Measurements from ENCODE around the gene RBM4. TPM values are rescaled to one million over a fixed set of nuclear protein-coding genes. Genes with fewer than 3 reads are reported as not detected.

Gene RBM4
- total RNA-seq, 1 donor = 73.8 TPM

DNA sequence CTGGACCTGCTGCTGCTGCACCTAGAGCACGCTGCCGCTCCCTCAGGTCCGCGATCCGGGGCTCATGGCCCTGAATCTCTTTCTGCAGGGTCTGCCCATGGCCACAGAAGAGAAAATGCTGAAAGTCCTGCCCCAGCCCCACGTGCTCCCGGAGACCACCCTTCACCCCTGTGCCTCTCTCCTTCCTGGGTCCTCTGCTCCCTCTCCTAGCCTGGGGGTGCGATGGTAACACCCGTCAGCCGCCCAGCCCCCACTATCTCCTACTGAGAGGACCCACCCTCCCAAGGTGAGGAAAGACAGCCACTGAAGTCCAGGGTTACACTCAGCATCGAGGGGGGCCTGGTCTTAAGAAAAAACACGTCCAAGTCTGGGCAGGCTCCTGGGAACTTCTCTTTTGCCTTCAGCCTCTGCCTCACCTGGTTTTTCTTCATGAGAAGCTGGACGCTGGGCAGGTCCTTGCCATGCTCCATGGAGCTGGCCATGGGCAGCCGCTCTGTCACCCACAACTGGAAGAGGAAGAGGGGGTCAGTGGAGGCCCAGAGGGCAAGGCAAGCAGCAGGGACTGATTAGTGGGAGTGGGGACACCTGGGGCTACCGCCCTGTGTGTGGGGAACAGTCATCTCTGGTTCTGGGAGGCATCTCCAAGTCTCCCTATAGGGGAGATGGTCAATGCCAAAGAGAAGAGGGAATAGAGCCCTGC is 55.0 kb downstream of the RBM4 start:
- H3K4me3 ChIP-seq (ENCODE audit: low read depth, low read length) = no peak overlapping the region
- TF ChIP-seq, protein P1, sequence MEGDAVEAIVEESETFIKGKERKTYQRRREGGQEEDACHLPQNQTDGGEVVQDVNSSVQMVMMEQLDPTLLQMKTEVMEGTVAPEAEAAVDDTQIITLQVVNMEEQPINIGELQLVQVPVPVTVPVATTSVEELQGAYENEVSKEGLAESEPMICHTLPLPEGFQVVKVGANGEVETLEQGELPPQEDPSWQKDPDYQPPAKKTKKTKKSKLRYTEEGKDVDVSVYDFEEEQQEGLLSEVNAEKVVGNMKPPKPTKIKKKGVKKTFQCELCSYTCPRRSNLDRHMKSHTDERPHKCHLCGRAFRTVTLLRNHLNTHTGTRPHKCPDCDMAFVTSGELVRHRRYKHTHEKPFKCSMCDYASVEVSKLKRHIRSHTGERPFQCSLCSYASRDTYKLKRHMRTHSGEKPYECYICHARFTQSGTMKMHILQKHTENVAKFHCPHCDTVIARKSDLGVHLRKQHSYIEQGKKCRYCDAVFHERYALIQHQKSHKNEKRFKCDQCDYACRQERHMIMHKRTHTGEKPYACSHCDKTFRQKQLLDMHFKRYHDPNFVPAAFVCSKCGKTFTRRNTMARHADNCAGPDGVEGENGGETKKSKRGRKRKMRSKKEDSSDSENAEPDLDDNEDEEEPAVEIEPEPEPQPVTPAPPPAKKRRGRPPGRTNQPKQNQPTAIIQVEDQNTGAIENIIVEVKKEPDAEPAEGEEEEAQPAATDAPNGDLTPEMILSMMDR (IDR thresholded peaks at IDR 0.05; ENCODE audit: insufficient read depth, low read length) = no peak
- DNase-seq (ENCODE audit: low read depth) = no peak

DNA sequence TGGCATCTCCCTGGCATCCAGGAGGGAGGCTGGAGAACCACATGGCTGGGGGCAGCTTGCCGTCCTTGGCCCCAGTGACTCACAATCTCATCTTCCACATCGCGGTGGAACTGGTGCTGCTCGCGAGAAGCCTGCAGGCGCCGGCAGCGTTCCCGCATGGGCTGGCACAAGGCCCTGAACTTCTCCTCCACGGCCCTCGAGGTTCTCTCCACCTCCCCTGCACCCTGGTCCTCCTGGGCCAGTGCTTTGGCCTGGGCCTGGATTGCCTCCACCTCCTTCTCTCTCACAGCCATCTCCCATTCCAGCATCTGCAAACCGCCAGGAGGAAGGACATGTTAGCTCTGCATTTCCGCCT is 55.5 kb downstream of the RBM4 start:
- DNase-seq (ENCODE audit: low read depth) = no peak
- TF ChIP-seq, protein P1 (IDR thresholded peaks at IDR 0.05; ENCODE audit: insufficient read depth, low read length) = no peak
- H3K4me3 ChIP-seq (ENCODE audit: low read depth, low read length) = no peak overlapping the region

DNA sequence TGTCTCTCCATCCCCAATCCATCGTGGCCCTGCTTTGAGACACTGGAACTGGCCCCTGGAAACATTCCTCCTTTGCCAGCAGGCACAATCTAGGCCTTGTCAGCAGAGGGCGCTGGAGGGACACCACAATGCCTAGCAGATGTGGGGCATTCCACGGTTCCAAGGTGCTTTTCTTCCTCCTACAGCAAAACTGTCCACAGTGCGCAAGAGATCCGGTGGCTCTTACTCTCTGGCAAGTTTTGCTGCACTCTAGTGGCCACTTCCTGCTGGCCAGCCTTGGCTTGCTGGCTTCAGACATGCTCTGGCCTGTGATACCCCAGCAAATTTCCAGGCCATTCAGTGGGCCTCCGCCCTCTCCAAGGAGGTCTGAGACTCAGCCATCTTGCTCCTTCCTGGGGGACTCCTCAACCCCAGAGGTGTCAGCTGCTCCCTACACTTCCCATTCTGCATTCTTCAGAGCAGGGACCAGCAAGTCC is 56.3 kb downstream of the RBM4 start:
- TF ChIP-seq, protein P1 (IDR thresholded peaks at IDR 0.05; ENCODE audit: insufficient read depth, low read length) = peak; percentile 88
- H3K4me3 ChIP-seq (ENCODE audit: low read depth, low read length) = no peak overlapping the region
- peak; percentile 99 for DNase-seq (ENCODE audit: low read depth)

Small RNA genes within 50 kb of the gene (small RNA-seq; reads per million reads assigned to genes)
- not detected for gene RNU4-39P

Other genes with a start within 250 kb of the RBM4 start
- gene NPAS4, start 217.7 kb upstream of the RBM4 start, total RNA-seq (ENCODE audit: low replicate concordance) = 0.18 TPM in 1 of 2 replicates, not detected in the other
- gene MRPL11, start 199.9 kb upstream of the RBM4 start, total RNA-seq (ENCODE audit: low replicate concordance) = 39.4 and 40.0 TPM in 2 replicates
- 9.0 and 10.8 TPM in 2 replicates for gene PELI3, start 171.8 kb upstream of the RBM4 start, total RNA-seq (ENCODE audit: low replicate concordance)
- gene DPP3, start 158.3 kb upstream of the RBM4 start, total RNA-seq (ENCODE audit: low replicate concordance) = 19.0 and 31.7 TPM in 2 replicates
- gene BBS1, start 128.1 kb upstream of the RBM4 start, total RNA-seq (ENCODE audit: low replicate concordance) = 41.7 and 54.7 TPM in 2 replicates
- 8.6 and 11.0 TPM in 2 replicates for gene ZDHHC24, start 92.7 kb upstream of the RBM4 start, total RNA-seq (ENCODE audit: low replicate concordance)
- gene ACTN3, start 91.8 kb upstream of the RBM4 start, total RNA-seq (ENCODE audit: low replicate concordance) = not detected in 2 replicates
- gene CTSF, start 70.1 kb upstream of the RBM4 start, total RNA-seq (ENCODE audit: low replicate concordance) = 35.0 and 47.1 TPM in 2 replicates
- gene CCDC87, start 45.6 kb upstream of the RBM4 start, total RNA-seq (ENCODE audit: low replicate concordance) = 0.45 and 1.1 TPM in 2 replicates
- gene CCS, start 45.5 kb upstream of the RBM4 start, total RNA-seq (ENCODE audit: low replicate concordance) = 28.3 and 54.4 TPM in 2 replicates
- gene RBM14, start 22.1 kb upstream of the RBM4 start, total RNA-seq (ENCODE audit: low replicate concordance) = 11.4 and 26.9 TPM in 2 replicates
- 7.5 and 23.9 TPM in 2 replicates for gene RBM4B, start 39.2 kb downstream of the RBM4 start, total RNA-seq (ENCODE audit: low replicate concordance)
- 0.27 and 4.9 TPM in 2 replicates for gene SPTBN2, start 90.5 kb downstream of the RBM4 start, total RNA-seq (ENCODE audit: low replicate concordance)
- 5.3 and 10.7 TPM in 2 replicates for gene RCE1, start 204.7 kb downstream of the RBM4 start, total RNA-seq (ENCODE audit: low replicate concordance)
- 5.9 and 25.8 TPM in 2 replicates for gene LRFN4, start 218.4 kb downstream of the RBM4 start, total RNA-seq (ENCODE audit: low replicate concordance)